AG09309 (cell line): Measurements from ENCODE around the gene BAG5.

Experiments
- DNase-seq: peaks from one replicate; pipeline ENCODE4 v3.0.0-alpha.2; 2010; ENCODE audit warnings: low read depth
- H3K4me3 ChIP-seq: 2 replicates; pipeline ENCODE4 v1.5.1; 2011; ENCODE audit warnings: mild to moderate bottlenecking, low read depth, low read length, moderate library complexity; ENCODE audit not compliant: control insufficient read depth
- CTCF ChIP-seq: IDR thresholded peaks from 2 replicates; pipeline ENCODE4 v1.5.1; 2011; ENCODE audit warnings: mild to moderate bottlenecking, low read depth, low read length, inconsistent platforms; ENCODE audit not compliant: insufficient read depth, control insufficient read depth; ENCODE audit errors: missing control alignments

Gene BAG5

DNA sequence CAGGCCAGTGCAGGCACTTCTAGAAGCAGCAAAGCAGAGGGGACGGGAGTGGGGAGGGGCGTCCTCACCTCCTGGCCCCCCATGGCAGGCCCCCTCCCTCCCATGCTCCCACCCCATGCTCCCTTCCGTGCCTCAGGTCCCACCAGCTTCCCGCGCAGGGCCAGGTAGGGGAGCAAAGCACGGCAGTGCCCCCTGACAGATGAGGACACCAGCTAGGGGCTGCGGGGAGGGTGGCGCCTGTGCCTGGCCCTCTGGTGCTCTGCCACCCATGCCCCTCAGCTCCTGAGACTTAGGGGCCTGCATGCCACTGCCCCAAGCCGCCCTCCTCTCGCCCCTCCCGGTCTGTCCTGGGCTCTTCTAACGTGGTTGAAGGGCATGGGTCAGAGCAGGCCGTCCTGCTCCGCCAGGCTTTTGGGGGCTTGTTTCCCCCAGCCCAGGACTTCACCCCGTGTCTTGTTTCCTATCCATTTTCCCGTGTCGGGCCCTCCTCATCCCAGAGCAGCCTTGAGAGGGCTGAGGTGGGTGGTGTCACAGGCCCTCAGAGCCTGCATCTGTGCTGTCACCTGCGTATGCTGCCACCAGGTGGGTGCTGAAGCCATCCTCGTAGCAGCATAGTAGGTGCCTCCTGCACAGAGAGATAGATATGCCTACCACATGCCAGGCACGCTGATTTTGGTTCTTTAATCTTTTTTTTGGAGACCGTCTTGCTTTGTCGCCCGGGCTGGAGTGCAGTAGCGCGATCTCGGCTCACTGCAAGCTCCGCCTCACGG is 23.2 kb downstream of the BAG5 start:
- TF ChIP-seq CTCF, result no peak
- H3K4me3 ChIP-seq, result no peak overlapping the region
- no peak for DNase-seq

- no peak for TF ChIP-seq CTCF
- DNase-seq, result no peak
- H3K4me3 ChIP-seq, result no peak overlapping the region
Measured at GRCh38 chr14:103538291-103539055, 24.0 kb downstream of the BAG5 start.

- no peak overlapping the region for H3K4me3 ChIP-seq
- no peak for DNase-seq
- no peak for TF ChIP-seq CTCF
Measured at GRCh38 chr14:103537175-103537990, 25.1 kb downstream of the BAG5 start.

DNA sequence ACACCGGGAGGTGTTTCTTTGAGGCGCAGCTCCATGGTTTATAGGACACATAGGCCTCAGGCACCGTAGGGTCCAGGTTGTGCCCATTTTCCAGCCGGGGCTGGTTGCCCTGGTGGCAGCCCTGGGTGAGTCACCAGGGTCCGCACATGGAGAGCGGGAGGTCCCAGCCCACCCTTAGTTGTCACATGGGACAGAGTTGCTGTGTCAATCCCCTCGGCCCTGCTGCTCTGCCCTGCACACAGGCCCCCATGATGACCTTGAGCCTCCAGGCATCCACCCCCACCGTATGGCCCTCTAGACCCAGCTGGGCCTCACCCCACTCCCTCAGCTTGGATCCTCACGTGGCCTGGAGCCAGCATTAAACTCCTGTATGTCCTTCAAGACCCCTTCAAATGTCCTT is 25.8 kb downstream of the BAG5 start:
- no peak for TF ChIP-seq CTCF
- no peak overlapping the region for H3K4me3 ChIP-seq
- no peak for DNase-seq

DNA sequence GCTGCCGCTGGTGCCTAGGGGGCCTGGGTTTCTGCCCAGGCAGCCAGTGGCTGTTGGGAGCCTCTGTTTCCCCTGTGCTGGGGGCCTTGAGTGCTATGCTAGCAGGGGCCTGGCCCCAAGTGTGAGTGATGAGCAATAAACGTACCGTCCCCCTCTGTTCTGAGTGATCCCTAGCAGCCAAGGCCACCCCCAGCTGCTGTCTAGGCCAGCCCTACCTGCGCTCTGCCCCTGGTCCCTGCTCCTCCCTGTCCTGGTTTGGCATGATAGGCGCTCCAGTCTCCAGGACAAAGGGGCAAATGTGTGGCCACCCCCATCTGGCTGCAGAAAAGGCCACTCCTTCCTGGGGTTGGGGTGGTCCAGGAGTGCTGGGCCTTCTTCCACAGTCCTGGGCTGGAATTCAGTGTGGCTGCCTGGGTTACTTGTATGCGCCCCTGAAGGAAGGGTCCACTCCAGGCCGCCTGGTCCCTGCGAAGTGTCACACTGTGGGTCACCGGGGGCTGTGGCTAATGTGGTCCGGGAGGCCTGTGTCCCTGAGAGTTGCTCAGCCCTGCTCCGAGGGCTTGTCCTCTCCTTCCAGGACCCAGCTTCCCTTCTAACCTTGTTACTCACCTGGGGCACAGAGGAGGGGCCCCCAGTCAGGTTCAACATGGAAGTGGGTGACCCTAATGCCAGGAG is 26.4 kb downstream of the BAG5 start:
- no peak for TF ChIP-seq CTCF
- no peak for DNase-seq
- no peak overlapping the region for H3K4me3 ChIP-seq
